A673 (cell line): ENCODE measurements around the gene KLF3. TPM values are rescaled to one million over a fixed set of nuclear protein-coding genes. Genes with fewer than 3 reads are reported as not detected.
A peak's percentile ranks its signal among the peaks of the same experiment; 100 is the strongest.

Experiments used
- BruUV-seq: library from RNA; stranded (reverse); fragments of 400-500 nt; replicated peaks from 2 replicates; lab custom pipeline; 2021; lab: Mats Ljungman, UMichigan
- CTCF ChIA-PET: fragments of 300-600 bp; sonication (Branson Sonifier 250); formaldehyde crosslinking; loops from one replicate; lab custom pipeline; 2022; ENCODE audit warnings: antibody characterized with exemption; lab: Charles Lee
- POLR2A ChIA-PET: fragments of 300-600 bp; sonication (Branson Sonifier 250); formaldehyde crosslinking; loops from one replicate; lab custom pipeline; 2022; ENCODE audit warnings: antibody characterized with exemption; ENCODE audit not compliant: low non-redundant PET; lab: Charles Lee
- DNase-seq: peaks from one replicate; pipeline ENCODE4 v3.0.0-alpha.2; 2015; ENCODE audit warnings: low spot score
- H3K27ac ChIP-seq: fragments of 200-600 bp; sonication (generic); 2 replicates; pipeline ENCODE4 v1.5.1; 2016; ENCODE audit warnings: mixed run types, low read depth, mild to moderate bottlenecking, mixed read lengths, antibody characterized with exemption, low read length; ENCODE audit not compliant: poor library complexity, severe bottlenecking
- H3K27me3 ChIP-seq: fragments of 200-600 bp; sonication (generic); replicated peaks from 2 replicates; pipeline ENCODE4 v1.6.1; 2017; ENCODE audit warnings: mixed run types, low read depth, mild to moderate bottlenecking, mixed read lengths, antibody characterized with exemption, low read length; ENCODE audit not compliant: insufficient read depth, poor library complexity
- H3K36me3 ChIP-seq: fragments of 200-600 bp; sonication (generic); 2 replicates; pipeline ENCODE4 v1.6.1; 2016; ENCODE audit warnings: mixed run types, mild to moderate bottlenecking, mixed read lengths, antibody characterized with exemption, low read length; ENCODE audit not compliant: insufficient read depth, poor library complexity, severe bottlenecking
- H3K4me1 ChIP-seq: fragments of 200-600 bp; sonication (generic); 2 replicates; pipeline ENCODE4 v1.6.1; 2017; ENCODE audit warnings: mixed run types, mild to moderate bottlenecking, mixed read lengths, antibody characterized with exemption, low read length; ENCODE audit not compliant: insufficient read depth, poor library complexity, severe bottlenecking
- H3K4me3 ChIP-seq: fragments of 200-600 bp; sonication (generic); 2 replicates; pipeline ENCODE4 v1.5.1; 2016; ENCODE audit warnings: low read depth, mixed run types, mild to moderate bottlenecking, mixed read lengths, low read length; ENCODE audit not compliant: poor library complexity, severe bottlenecking
- H3K9me3 ChIP-seq: fragments of 200-600 bp; sonication (generic); 2 replicates; pipeline ENCODE4 v1.6.1; 2016; ENCODE audit warnings: mixed run types, low read depth, mild to moderate bottlenecking, mixed read lengths, antibody characterized with exemption, low read length; ENCODE audit not compliant: poor library complexity, severe bottlenecking
- EZH2 ChIP-seq: fragments of 200-600 bp; sonication (generic); IDR thresholded peaks from 2 replicates; pipeline ENCODE4 v1.6.1; 2017; ENCODE audit warnings: borderline replicate concordance, low read depth, mild to moderate bottlenecking, mixed read lengths, antibody characterized with exemption, low read length; ENCODE audit not compliant: poor library complexity, severe bottlenecking
- intact Hi-C: fragments of 100-400 bp; cut with micrococcal nuclease; formaldehyde crosslinking; loops from one replicate; pipeline ENCODE4 v1.10.0; 2022; ENCODE audit not compliant: unreplicated experiment
- total RNA-seq: library from RNA; stranded (reverse); gene quantifications from 2 replicates; pipeline ENCODE4 v1.2.3, GENCODE V29; 2021
- TF ChIP-seq, protein P1 (sequence below): fragments of 300-800, 200-600 bp; sonication (generic); conservative IDR thresholded peaks from 2 replicates; pipeline ENCODE4 v1.5.1; 2017; ENCODE audit warnings: low read depth, mild to moderate bottlenecking, antibody characterized with exemption, low read length, moderate library complexity, mixed read lengths

The KLF3 gene
- total RNA-seq, 1 experiment from 2014 or later, result 36.1 TPM

GRCh38 chr4:38730830-38731646 lies 67.0 kb downstream of the KLF3 start:
- no TSS peak for BruUV-seq
- CTCF ChIA-PET, result interaction anchor here (0.5 to 1.3 kb wide), 4 partner anchors 13 to 557 kb away, joined by 3 to 33 read pairs (median 7); no protein-coding TSS in a partner anchor
- Histone ChIP-seq H3K4me3 (no peak overlapping the region), H3K9me3 (no peaks in the 10 kb centered on the region), H3K27me3 (no peaks in the 10 kb centered on the region), H3K4me1 (no peaks in the 10 kb centered on the region), H3K27ac (no peak overlapping the region), H3K36me3 (no peaks in the 10 kb centered on the region)
- peak; percentile 84 for DNase-seq
- TF ChIP-seq, protein P1, sequence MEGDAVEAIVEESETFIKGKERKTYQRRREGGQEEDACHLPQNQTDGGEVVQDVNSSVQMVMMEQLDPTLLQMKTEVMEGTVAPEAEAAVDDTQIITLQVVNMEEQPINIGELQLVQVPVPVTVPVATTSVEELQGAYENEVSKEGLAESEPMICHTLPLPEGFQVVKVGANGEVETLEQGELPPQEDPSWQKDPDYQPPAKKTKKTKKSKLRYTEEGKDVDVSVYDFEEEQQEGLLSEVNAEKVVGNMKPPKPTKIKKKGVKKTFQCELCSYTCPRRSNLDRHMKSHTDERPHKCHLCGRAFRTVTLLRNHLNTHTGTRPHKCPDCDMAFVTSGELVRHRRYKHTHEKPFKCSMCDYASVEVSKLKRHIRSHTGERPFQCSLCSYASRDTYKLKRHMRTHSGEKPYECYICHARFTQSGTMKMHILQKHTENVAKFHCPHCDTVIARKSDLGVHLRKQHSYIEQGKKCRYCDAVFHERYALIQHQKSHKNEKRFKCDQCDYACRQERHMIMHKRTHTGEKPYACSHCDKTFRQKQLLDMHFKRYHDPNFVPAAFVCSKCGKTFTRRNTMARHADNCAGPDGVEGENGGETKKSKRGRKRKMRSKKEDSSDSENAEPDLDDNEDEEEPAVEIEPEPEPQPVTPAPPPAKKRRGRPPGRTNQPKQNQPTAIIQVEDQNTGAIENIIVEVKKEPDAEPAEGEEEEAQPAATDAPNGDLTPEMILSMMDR, result peak; percentile 98
- no peak for TF ChIP-seq EZH2
- intact Hi-C loops, result loop anchor here (1.0 to 2.0 kb wide), 4 partner anchors 56 to 668 kb away; no protein-coding TSS in a partner anchor
- POLR2A ChIA-PET, result no interaction called here

- Histone ChIP-seq H3K9me3 (no peaks in the 10 kb centered on the region), H3K4me1 (no peaks in the 10 kb centered on the region), H3K36me3 (no peaks in the 10 kb centered on the region), H3K27ac (no peak overlapping the region), H3K4me3 (no peak overlapping the region), H3K27me3 (no peaks in the 10 kb centered on the region)
- no peak for DNase-seq
- BruUV-seq, result no TSS peak
- intact Hi-C loops, result no loop called here
- POLR2A ChIA-PET, result no interaction called here
- TF ChIP-seq, protein P1, result no peak
- TF ChIP-seq EZH2, result no peak
- CTCF ChIA-PET, result no interaction called here
Observed at GRCh38 chr4:38733663-38734062, 69.7 kb downstream of the KLF3 start.

DNA sequence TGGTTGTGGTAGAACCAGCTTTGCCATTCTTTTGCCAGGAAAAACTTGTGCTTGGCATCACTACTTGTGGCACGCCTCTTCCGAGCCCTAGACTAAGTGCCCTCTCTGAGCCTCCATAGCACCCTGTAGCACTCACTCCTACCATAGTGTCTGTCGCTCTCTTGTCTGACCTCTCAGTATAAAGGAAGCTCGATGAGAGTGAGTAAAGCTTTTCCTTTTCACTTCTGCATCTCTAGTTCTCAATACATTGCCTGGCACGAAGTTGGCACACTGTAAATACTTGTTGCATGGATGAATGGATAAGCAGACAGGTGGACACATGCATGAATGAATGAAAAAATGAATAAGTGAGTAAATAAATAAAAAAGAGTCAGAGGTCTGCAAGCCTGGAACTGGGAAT lies 70.4 kb downstream of the KLF3 start:
- CTCF ChIA-PET, result no interaction called here
- TF ChIP-seq, protein P1, result no peak
- TF ChIP-seq EZH2, result no peak
- BruUV-seq, result no TSS peak
- Histone ChIP-seq H3K36me3 (no peaks in the 10 kb centered on the region), H3K9me3 (no peaks in the 10 kb centered on the region), H3K4me1 (no peaks in the 10 kb centered on the region), H3K4me3 (no peak overlapping the region), H3K27ac (no peak overlapping the region), H3K27me3 (no peaks in the 10 kb centered on the region)
- intact Hi-C loops, result no loop called here
- POLR2A ChIA-PET, result no interaction called here
- no peak for DNase-seq
